ACC112 (cell line): ENCODE measurements around the gene ZMAT3.
A peak's percentile ranks its signal among the peaks of the same experiment; 100 is the strongest.

Source experiments
- H2AFZ ChIP-seq: fragments of 200-600 bp; sonication (generic); one replicate; pipeline ENCODE4 v1.6.0; 2017; ENCODE audit warnings: antibody characterized with exemption, low read length; ENCODE audit not compliant: unreplicated experiment
- H3K27ac ChIP-seq: fragments of 200-600 bp; sonication (generic); 2 replicates; pipeline ENCODE4 v1.5.1; 2014; ENCODE audit warnings: low read depth, mild to moderate bottlenecking, antibody characterized with exemption, low read length, moderate library complexity
- H3K27me3 ChIP-seq: fragments of 200-600 bp; sonication (generic); 2 replicates; pipeline ENCODE4 v1.6.1; 2014; ENCODE audit warnings: mild to moderate bottlenecking, antibody characterized with exemption, low read length, moderate library complexity, mixed read lengths; ENCODE audit not compliant: insufficient read depth
- H3K36me3 ChIP-seq: fragments of 200-600 bp; sonication (generic); 2 replicates; pipeline ENCODE4 v1.6.1; 2016; ENCODE audit warnings: mild to moderate bottlenecking, antibody characterized with exemption, low read length, moderate library complexity, mixed read lengths; ENCODE audit not compliant: insufficient read depth
- H3K4me1 ChIP-seq: fragments of 200-600 bp; sonication (generic); one replicate; pipeline ENCODE4 v1.6.1; 2016; ENCODE audit warnings: low read length, mixed read lengths; ENCODE audit not compliant: insufficient read depth, unreplicated experiment, control insufficient read depth
- H3K4me3 ChIP-seq: fragments of 200-600 bp; sonication (generic); 2 replicates; pipeline ENCODE4 v1.5.1; 2014; ENCODE audit warnings: mild to moderate bottlenecking, low read depth, low read length
- H3K79me2 ChIP-seq: fragments of 200-600 bp; sonication (generic); one replicate; pipeline ENCODE4 v1.6.0; 2016; ENCODE audit warnings: low read length; ENCODE audit not compliant: control insufficient read depth, unreplicated experiment, insufficient read depth

Gene ZMAT3

GRCh38 chr3:178989821-178990220, 81.8 kb downstream of the ZMAT3 start:
- no peak overlapping the region for H2AFZ ChIP-seq
- no peak overlapping the region for H3K4me3 ChIP-seq
- no peaks in the 10 kb centered on the region for H3K4me1 ChIP-seq
- H3K27me3 ChIP-seq, result no peaks in the 10 kb centered on the region
- H3K36me3 ChIP-seq, result no peaks in the 10 kb centered on the region
- H3K79me2 ChIP-seq, result no peaks in the 10 kb centered on the region
- no peak overlapping the region for H3K27ac ChIP-seq

- Histone ChIP-seq H2AFZ (no peak overlapping the region), H3K79me2 (no peaks in the 10 kb centered on the region), H3K27ac (no peak overlapping the region), H3K27me3 (no peaks in the 10 kb centered on the region), H3K4me3 (no peak overlapping the region), H3K36me3 (no peaks in the 10 kb centered on the region), H3K4me1 (no peaks in the 10 kb centered on the region)
Observed at GRCh38 chr3:178987745-178988144, 83.9 kb downstream of the ZMAT3 start.

GRCh38 chr3:178986456-178986855, 85.2 kb downstream of the ZMAT3 start:
- H3K27ac ChIP-seq, result no peak overlapping the region
- no peaks in the 10 kb centered on the region for H3K79me2 ChIP-seq
- H2AFZ ChIP-seq, result no peak overlapping the region
- no peaks in the 10 kb centered on the region for H3K36me3 ChIP-seq
- no peaks in the 10 kb centered on the region for H3K27me3 ChIP-seq
- no peaks in the 10 kb centered on the region for H3K4me1 ChIP-seq
- no peak overlapping the region for H3K4me3 ChIP-seq

- peak overlapping the region; percentile 44; the same call in 1 of the 2 replicates for H3K27ac ChIP-seq
- no peaks in the 10 kb centered on the region for H3K79me2 ChIP-seq
- H2AFZ ChIP-seq, result no peak overlapping the region
- H3K36me3 ChIP-seq, result no peaks in the 10 kb centered on the region
- no peak overlapping the region for H3K4me3 ChIP-seq
- H3K27me3 ChIP-seq, result no peaks in the 10 kb centered on the region
- no peaks in the 10 kb centered on the region for H3K4me1 ChIP-seq
Observed at GRCh38 chr3:178982137-178982536, 89.5 kb downstream of the ZMAT3 start.

GRCh38 chr3:178975320-178975719, 96.3 kb downstream of the ZMAT3 start:
- Histone ChIP-seq H3K36me3 (no peaks in the 10 kb centered on the region), H3K79me2 (no peaks in the 10 kb centered on the region), H3K4me3 (no peak overlapping the region), H3K27me3 (no peaks in the 10 kb centered on the region), H3K27ac (no peak overlapping the region), H2AFZ (no peak overlapping the region), H3K4me1 (no peaks in the 10 kb centered on the region)

- no peaks in the 10 kb centered on the region for H3K27me3 ChIP-seq
- no peak overlapping the region for H2AFZ ChIP-seq
- H3K4me3 ChIP-seq, result no peak overlapping the region
- H3K4me1 ChIP-seq, result peaks cover 11% of the 10 kb centered on the region
- no peaks in the 10 kb centered on the region for H3K79me2 ChIP-seq
- no peak overlapping the region for H3K27ac ChIP-seq
- no peaks in the 10 kb centered on the region for H3K36me3 ChIP-seq
Observed at GRCh38 chr3:178971614-178972013, 100.0 kb downstream of the ZMAT3 start.

GRCh38 chr3:178969004-178969700, 102.5 kb downstream of the ZMAT3 start:
- no peak overlapping the region for H3K4me3 ChIP-seq
- H3K79me2 ChIP-seq, result no peaks in the 10 kb centered on the region
- H3K36me3 ChIP-seq, result no peaks in the 10 kb centered on the region
- H3K27me3 ChIP-seq, result no peaks in the 10 kb centered on the region
- H3K4me1 ChIP-seq, result peaks cover 11% of the 10 kb centered on the region
- no peak overlapping the region for H3K27ac ChIP-seq
- H2AFZ ChIP-seq, result no peak overlapping the region
